ENCODE data around the gene KCNK10.

GRCh38 chr14:88203291-88203690 lies 119.8 kb downstream of the KCNK10 start:
- no peak for TF ChIP-seq CTCF (IDR thresholded peaks at IDR 0.05)
- no peak for TF ChIP-seq SMC3 (IDR thresholded peaks at IDR 0.05; ENCODE audit: low read depth, low read length)
- TF ChIP-seq EP300 (IDR thresholded peaks at IDR 0.05; ENCODE audit: borderline replicate concordance in 1 of 2, low read depth in 1 of 2, low read length in 1 of 2): no peak
- no peak for TF ChIP-seq TAF1 (IDR thresholded peaks at IDR 0.05; ENCODE audit: borderline replicate concordance, low read depth, low read length)
- no peak for TF ChIP-seq RAD21 (IDR thresholded peaks at IDR 0.05; ENCODE audit: low read length)
- TF ChIP-seq EZH2phosphoT487 (IDR thresholded peaks at IDR 0.05; ENCODE audit: borderline replicate concordance, low read depth): no peak
- TF ChIP-seq FOXM1 (IDR thresholded peaks at IDR 0.05; ENCODE audit: low read depth): no peak
- TF ChIP-seq POLR2AphosphoS5 (IDR thresholded peaks at IDR 0.05; ENCODE audit: low read depth, low read length): no peak
- no peak for TF ChIP-seq USF1 (IDR thresholded peaks at IDR 0.05; ENCODE audit: borderline replicate concordance, low read depth)
- TF ChIP-seq TCF12 (IDR thresholded peaks at IDR 0.05): no peak
- TF ChIP-seq ELF1 (IDR thresholded peaks at IDR 0.05): no peak
- no peak for TF ChIP-seq PBX3 (IDR thresholded peaks at IDR 0.05)
- TF ChIP-seq GABPA (IDR thresholded peaks at IDR 0.05; ENCODE audit: low read depth): no peak
- no peak for TF ChIP-seq YY1 (IDR thresholded peaks at IDR 0.05; ENCODE audit: low read depth)

All from SK-N-SH (cell line).